Memory B cell (primary cell): ENCODE results near the gene RNF168.
"Not testable (repeated sequence)": the region's sequence is repeated elsewhere in the genome, so short reads cannot be mapped to it uniquely, and the experiment has no call there.

Experiments used
- ATAC-seq: fragments of 150-1000 bp; cut with Tn5 transposase; 2 replicates; pipeline ENCODE4 v1.10.0; 2021; ENCODE audit warnings: low read depth, mild to moderate bottlenecking, moderate library complexity
- DNase-seq, 2 donors: peaks; one replicate each; pipeline ENCODE4 v3.0.0; 2022; ENCODE audit warnings: low spot score in 2 of 2
- H3K27ac Mint-ChIP-seq: one replicate; pipeline ENCODE4 v1.8.0; 2022; ENCODE audit warnings: mild to moderate bottlenecking, moderate library complexity, mixed read lengths
- H3K27me3 Mint-ChIP-seq: one replicate; pipeline ENCODE4 v1.8.0; 2022; ENCODE audit warnings: mixed read lengths
- H3K36me3 Mint-ChIP-seq: one replicate; pipeline ENCODE4 v1.8.0; 2022; ENCODE audit warnings: mild to moderate bottlenecking, mixed read lengths
- H3K4me1 Mint-ChIP-seq: one replicate; pipeline ENCODE4 v1.8.0; 2022; ENCODE audit warnings: mixed read lengths
- H3K4me3 Mint-ChIP-seq: one replicate; pipeline ENCODE4 v1.8.0; 2022; ENCODE audit warnings: mild to moderate bottlenecking, moderate library complexity, mixed read lengths
- H3K9me3 Mint-ChIP-seq: one replicate; pipeline ENCODE4 v1.8.0; 2022; ENCODE audit warnings: mixed read lengths

Gene RNF168

GRCh38 chr3:196524527-196524926 lies 21.0 kb upstream of the RNF168 start:
- no peak for ATAC-seq
- Mint-ChIP-seq H3K27me3 (no peaks in the 10 kb centered on the region), H3K36me3 (peaks cover 4% of the 10 kb centered on the region), H3K4me3 (no peak overlapping the region), H3K9me3 (peaks cover 9% of the 10 kb centered on the region), H3K27ac (no peak overlapping the region), H3K4me1 (peaks cover 3% of the 10 kb centered on the region)
- DNase-seq = no peak

GRCh38 chr3:196523841-196524240 lies 20.3 kb upstream of the RNF168 start:
- Mint-ChIP-seq H3K27me3 (no peaks in the 10 kb centered on the region), H3K9me3 (peaks cover 11% of the 10 kb centered on the region), H3K36me3 (peaks cover 4% of the 10 kb centered on the region), H3K4me1 (peaks cover 3% of the 10 kb centered on the region), H3K4me3 (no peak overlapping the region), H3K27ac (no peak overlapping the region)
- DNase-seq (no peak), ATAC-seq (no peak)

GRCh38 chr3:196521291-196521690 lies 17.7 kb upstream of the RNF168 start:
- not testable (repeated sequence) for H3K4me3 Mint-ChIP-seq, H3K36me3 Mint-ChIP-seq, H3K4me1 Mint-ChIP-seq, H3K27me3 Mint-ChIP-seq, DNase-seq, H3K27ac Mint-ChIP-seq, ATAC-seq
- H3K9me3 Mint-ChIP-seq = peaks cover 11% of the 10 kb centered on the region

- H3K4me3 Mint-ChIP-seq = no peak overlapping the region
- DNase-seq (no peak), ATAC-seq (no peak)
- no peaks in the 10 kb centered on the region for H3K4me1 Mint-ChIP-seq
- peaks cover 8% of the 10 kb centered on the region for H3K36me3 Mint-ChIP-seq
- H3K27me3 Mint-ChIP-seq = peaks cover 2% of the 10 kb centered on the region
- H3K27ac Mint-ChIP-seq = no peak overlapping the region
- peaks cover 16% of the 10 kb centered on the region for H3K9me3 Mint-ChIP-seq
These were observed 16.1 kb upstream of the RNF168 start for GRCh38 chr3:196519718-196520082.

GRCh38 chr3:196518966-196519717 lies 15.6 kb upstream of the RNF168 start:
- no peak overlapping the region for H3K27ac Mint-ChIP-seq
- H3K27me3 Mint-ChIP-seq = peaks cover 4% of the 10 kb centered on the region
- DNase-seq = no peak
- no peaks in the 10 kb centered on the region for H3K4me1 Mint-ChIP-seq
- H3K9me3 Mint-ChIP-seq = peaks cover 17% of the 10 kb centered on the region
- ATAC-seq = no peak
- no peak overlapping the region for H3K4me3 Mint-ChIP-seq
- peaks cover 9% of the 10 kb centered on the region for H3K36me3 Mint-ChIP-seq

GRCh38 chr3:196517919-196518318 lies 14.4 kb upstream of the RNF168 start:
- H3K4me1 Mint-ChIP-seq = no peaks in the 10 kb centered on the region
- DNase-seq = no peak
- H3K4me3 Mint-ChIP-seq = no peak overlapping the region
- peaks cover 7% of the 10 kb centered on the region for H3K27me3 Mint-ChIP-seq
- no peak for ATAC-seq
- peaks cover 13% of the 10 kb centered on the region for H3K36me3 Mint-ChIP-seq
- peaks cover 21% of the 10 kb centered on the region for H3K9me3 Mint-ChIP-seq
- no peak overlapping the region for H3K27ac Mint-ChIP-seq

GRCh38 chr3:196517162-196517800 lies 13.7 kb upstream of the RNF168 start:
- Mint-ChIP-seq H3K9me3 (peaks cover 21% of the 10 kb centered on the region), H3K4me1 (no peaks in the 10 kb centered on the region), H3K36me3 (peaks cover 13% of the 10 kb centered on the region), H3K4me3 (no peak overlapping the region), H3K27me3 (peaks cover 7% of the 10 kb centered on the region), H3K27ac (no peak overlapping the region)
- ATAC-seq (no peak), DNase-seq (no peak)

- Mint-ChIP-seq H3K9me3 (peaks cover 12% of the 10 kb centered on the region), H3K36me3 (peaks cover 8% of the 10 kb centered on the region), H3K4me3 (no peak within 1 kb of the TSS), H3K4me1 (no peaks in the 10 kb centered on the region), H3K27me3 (peaks cover 10% of the 10 kb centered on the region), H3K27ac (no peak within 1 kb of the TSS)
- no peak for ATAC-seq
- no peak for DNase-seq
These were observed 11.5 kb upstream of the RNF168 start, which contains the start of gene SMCO1 for GRCh38 chr3:196514913-196515621. Gene SMCO1 (minus strand): TSS chr3:196515346. CDS start chr3:196515209, 137 bp downstream.

GRCh38 chr3:196514350-196514716 lies 10.8 kb upstream of the RNF168 start:
- DNase-seq = no peak
- no peak overlapping the region for H3K4me3 Mint-ChIP-seq
- H3K36me3 Mint-ChIP-seq = peaks cover 8% of the 10 kb centered on the region
- peaks cover 10% of the 10 kb centered on the region for H3K27me3 Mint-ChIP-seq
- no peak for ATAC-seq
- H3K4me1 Mint-ChIP-seq = no peaks in the 10 kb centered on the region
- H3K9me3 Mint-ChIP-seq = peaks cover 12% of the 10 kb centered on the region
- H3K27ac Mint-ChIP-seq = no peak overlapping the region

- H3K36me3 Mint-ChIP-seq = peaks cover 8% of the 10 kb centered on the region
- peaks cover 11% of the 10 kb centered on the region for H3K9me3 Mint-ChIP-seq
- DNase-seq = no peak
- H3K4me3 Mint-ChIP-seq = no peak overlapping the region
- peaks cover 10% of the 10 kb centered on the region for H3K27me3 Mint-ChIP-seq
- H3K4me1 Mint-ChIP-seq = no peaks in the 10 kb centered on the region
- H3K27ac Mint-ChIP-seq = no peak overlapping the region
- ATAC-seq = no peak
These were observed 10.3 kb upstream of the RNF168 start for GRCh38 chr3:196513697-196514349.

- Mint-ChIP-seq H3K9me3 (peaks cover 12% of the 10 kb centered on the region), H3K27me3 (peaks cover 10% of the 10 kb centered on the region)
- DNase-seq, H3K4me3 Mint-ChIP-seq, H3K4me1 Mint-ChIP-seq, H3K36me3 Mint-ChIP-seq, ATAC-seq, H3K27ac Mint-ChIP-seq: not testable (repeated sequence)
These were observed 8.3 kb upstream of the RNF168 start for GRCh38 chr3:196511646-196512425.

- peaks cover 15% of the 10 kb centered on the region for H3K9me3 Mint-ChIP-seq
- not testable (repeated sequence) for H3K27ac Mint-ChIP-seq, DNase-seq, H3K36me3 Mint-ChIP-seq, H3K4me3 Mint-ChIP-seq, H3K4me1 Mint-ChIP-seq, ATAC-seq
- peaks cover 10% of the 10 kb centered on the region for H3K27me3 Mint-ChIP-seq
These were observed 7.5 kb upstream of the RNF168 start for GRCh38 chr3:196511108-196511507.

- H3K27me3 Mint-ChIP-seq = no peaks in the 10 kb centered on the region
- no peak for ATAC-seq
- no peak overlapping the region for H3K4me3 Mint-ChIP-seq
- peaks cover 9% of the 10 kb centered on the region for H3K4me1 Mint-ChIP-seq
- DNase-seq = no peak
- peaks cover 9% of the 10 kb centered on the region for H3K9me3 Mint-ChIP-seq
- peaks cover 2% of the 10 kb centered on the region for H3K36me3 Mint-ChIP-seq
- H3K27ac Mint-ChIP-seq = no peak overlapping the region
These were observed 3.1 kb upstream of the RNF168 start for GRCh38 chr3:196506687-196507086.
